HepG2 (cell line): ENCODE measurements around the gene NARF. TPM values are rescaled to one million over a fixed set of nuclear protein-coding genes. Genes with fewer than 3 reads are reported as not detected.

Experiments used
- ATAC-seq: fragments of 200-7000 bp; cut with Tn5 transposase; 3 replicates; pipeline ENCODE4 v1.9.1; 2020; ENCODE audit warnings: mild to moderate bottlenecking, moderate library complexity
- BruUV-seq: library from RNA; stranded (reverse); fragments of 400-500 nt; replicated peaks from 2 replicates; lab custom pipeline; 2021; lab: Mats Ljungman, UMichigan
- CTCF ChIA-PET: fragments of 300-600 bp; formaldehyde crosslinking; extraction: SDS; loops from one replicate; lab custom pipeline; 2021; ENCODE audit warnings: low total read pairs, inconsistent platforms, low intra/inter-chr PET ratio; lab: Yijun Ruan, JAX
- POLR2A ChIA-PET: fragments of 350-600 bp; sonication (Branson Sonifier 250); formaldehyde crosslinking; loops from one replicate; lab custom pipeline; 2020; ENCODE audit warnings: antibody characterized with exemption, inconsistent platforms; lab: Yijun Ruan, JAX
- DNase-seq: peaks from one replicate; pipeline ENCODE4 v3.0.0-alpha.2; 2015; ENCODE audit warnings: low spot score
- FAIRE-seq: peaks from 3 replicates; lab custom pipeline; 2011; peaks lifted over from hg19 to GRCh38; lab: Jason Lieb, UNC
- H2AFZ ChIP-seq: one replicate; pipeline ENCODE4 v1.6.1; 2011; ENCODE audit warnings: low read length, inconsistent platforms
- H3K27ac ChIP-seq: fragments of 300-600 bp; 3 replicates; pipeline ENCODE4 v1.8.0; 2011; ENCODE audit warnings: mixed run types, mild to moderate bottlenecking, mixed read lengths, low read length, inconsistent platforms; ENCODE audit not compliant: insufficient read depth; ENCODE audit errors: extremely low read length
- H3K27me3 ChIP-seq, 2 experiments: fragments of 200-600 bp in 1 of 2; 2 replicates in 1 of 2; 3 replicates in 1 of 2; pipeline versions ENCODE4 v1.6.0 to v1.8.0; 2011; ENCODE audit warnings: low read length in 2 of 2, mild to moderate bottlenecking in 2 of 2, moderate library complexity in 2 of 2, inconsistent platforms in 1 of 2; ENCODE audit not compliant: insufficient read depth in 2 of 2, control insufficient read depth in 1 of 2
- H3K36me3 ChIP-seq, 2 experiments: fragments of 200-600 bp in 1 of 2; replicated peaks in 1 of 2; 2 replicates in 1 of 2; 3 replicates in 1 of 2; pipeline versions ENCODE4 v1.5.1 to v1.8.0; 2011; ENCODE audit warnings: low read length in 2 of 2, inconsistent platforms in 1 of 2; ENCODE audit not compliant: insufficient read depth in 2 of 2, control insufficient read depth in 1 of 2
- H3K4me1 ChIP-seq: 2 replicates; pipeline ENCODE4 v1.5.1; 2012; ENCODE audit warnings: low read length, inconsistent platforms; ENCODE audit not compliant: insufficient read depth
- H3K4me2 ChIP-seq: 2 replicates; pipeline ENCODE4 v1.6.0; 2011; ENCODE audit warnings: low read depth, low read length, inconsistent platforms
- H3K4me3 ChIP-seq, 3 experiments: fragments of 200-600 bp in 1 of 3; sonication (generic), shearing (Covaris generic) in 1 of 3; replicated peaks in 1 of 3; 2 replicates each; pipeline ENCODE4 v1.5.1; 2011 to 2016; ENCODE audit warnings: low read length in 3 of 3, inconsistent platforms in 2 of 3, low read depth in 2 of 3, mild to moderate bottlenecking in 2 of 3, control low read depth in 1 of 3, mixed read lengths in 1 of 3; ENCODE audit not compliant: insufficient read depth in 1 of 3
- H3K79me2 ChIP-seq: one replicate; pipeline ENCODE4 v1.6.1; 2011; ENCODE audit warnings: low read length, inconsistent platforms; ENCODE audit not compliant: insufficient read depth
- H3K9ac ChIP-seq: 2 replicates; pipeline ENCODE4 v1.6.0; 2011; ENCODE audit warnings: mild to moderate bottlenecking, low read depth, low read length, inconsistent platforms; ENCODE audit not compliant: insufficient read depth
- H3K9me3 ChIP-seq: 2 replicates; pipeline ENCODE4 v1.5.1; 2012; ENCODE audit warnings: mild to moderate bottlenecking, low read length
- H4K20me1 ChIP-seq: 2 replicates; pipeline ENCODE4 v1.6.0; 2011; ENCODE audit warnings: inconsistent platforms, mild to moderate bottlenecking, low read length, moderate library complexity; ENCODE audit not compliant: insufficient read depth
- AGO2 ChIP-seq: fragments of 200-400 bp; formaldehyde crosslinking; optimal IDR thresholded peaks from 2 replicates; pipeline ENCODE3; 2017; ENCODE audit warnings: mild to moderate bottlenecking, low read depth, low read length, moderate library complexity
- BRF2 ChIP-seq: sonication (generic); formaldehyde crosslinking; IDR thresholded peaks from 2 replicates; pipeline ENCODE4 v1.8.1; 2022; ENCODE audit warnings: mild to moderate bottlenecking, missing genetic modification reagents
- FOXA3 ChIP-seq: IDR thresholded peaks from 2 replicates; pipeline ENCODE4 v1.6.1; 2016; ENCODE audit warnings: missing genetic modification reagents, missing compliant biosample characterization
- GATAD2A ChIP-seq: IDR thresholded peaks from 2 replicates; pipeline ENCODE4 v1.6.1; 2016
- HDAC2 ChIP-seq: sonication (generic); formaldehyde crosslinking; IDR thresholded peaks from 2 replicates; pipeline ENCODE4 v1.4.0; 2020; ENCODE audit warnings: missing genetic modification reagents
- HNF1A ChIP-seq, 2 experiments: sonication (generic) in 1 of 2; formaldehyde crosslinking in 1 of 2; IDR thresholded peaks; 2 replicates each; pipeline versions ENCODE4 v1.4.0 to v1.6.1; 2016 to 2020; ENCODE audit warnings: borderline replicate concordance in 1 of 2, low read depth in 1 of 2, mild to moderate bottlenecking in 1 of 2, missing genetic modification reagents in 1 of 2
- HOMEZ ChIP-seq: IDR thresholded peaks from 2 replicates; pipeline ENCODE4 v1.6.1; 2016; ENCODE audit warnings: low read depth
- MXI1 ChIP-seq: IDR thresholded peaks from 3 replicates; pipeline ENCODE4 v1.6.1; 2012; ENCODE audit warnings: low read depth, low read length, inconsistent platforms, borderline replicate concordance
- SOX13 ChIP-seq, 3 experiments: fragments of 450-650 bp in 1 of 3; sonication (generic) in 1 of 3; formaldehyde crosslinking in 1 of 3; IDR thresholded peaks in 2 of 3; conservative IDR thresholded peaks in 1 of 3; 2 replicates each; pipeline versions ENCODE4 v1.5.0 to v1.6.1; 2016 to 2020; ENCODE audit warnings: antibody characterized with exemption in 1 of 3, mild to moderate bottlenecking in 1 of 3, missing compliant biosample characterization in 1 of 3, missing genetic modification reagents in 1 of 3, moderate library complexity in 1 of 3
- ZBTB33 ChIP-seq: sonication (generic); formaldehyde crosslinking; IDR thresholded peaks from 2 replicates; pipeline ENCODE4 v1.4.0; 2020; ENCODE audit warnings: missing genetic modification reagents
- ZC3H13 ChIP-seq: sonication (generic); formaldehyde crosslinking; IDR thresholded peaks from 2 replicates; pipeline ENCODE4 v1.8.1; 2023; ENCODE audit warnings: mild to moderate bottlenecking, missing genetic modification reagents, moderate library complexity
- ZNF441 ChIP-seq: sonication (generic); formaldehyde crosslinking; IDR thresholded peaks from 2 replicates; pipeline ENCODE4 v1.7.0; 2021; ENCODE audit warnings: missing genetic modification reagents, borderline replicate concordance
- ZNF788 ChIP-seq: sonication (generic); formaldehyde crosslinking; IDR thresholded peaks from 2 replicates; pipeline ENCODE4 v1.5.0; 2020; ENCODE audit warnings: mild to moderate bottlenecking, missing genetic modification reagents, borderline replicate concordance
- ZNF792 ChIP-seq: IDR thresholded peaks from 2 replicates; pipeline ENCODE4 v1.6.1; 2016
- WGBS: methylation state at CpG from one replicate; pipeline ENCODE4 v1.1.6; 2017; ENCODE audit warnings: low lambda C conversion rate; 5-methylcytosine and 5-hydroxymethylcytosine counted together
- in situ Hi-C: cut with HindIII; loops from 2 replicates; pipeline ENCODE4 v1.10.0; 2017; ENCODE audit warnings: low pct_unique_long_range_greater_than_20kb; ENCODE audit not compliant: extremely low pct_ligation_motif_present
- intact Hi-C: fragments of 100-400 bp; cut with micrococcal nuclease; formaldehyde crosslinking; loops from one replicate; pipeline ENCODE4 v1.10.0; 2022; ENCODE audit not compliant: unreplicated experiment
- polyA plus RNA-seq, 8 experiments: library from polyadenylated mRNA; depleted of rRNA in 3 of 8; stranded (reverse) in 7 of 8; unstranded in 1 of 8; fragments of >200 nt; fragmentation: Illumina TruSeq in 4 of 8; extraction: Trizol in 4 of 8; gene quantifications; 2 replicates each; pipeline versions ENCODE4 v1.2.1 to v1.2.3, GENCODE V29; 2011 to 2016; ENCODE audit warnings: low read depth in 4 of 8, missing spikeins in 1 of 8, mixed read lengths in 1 of 8; ENCODE audit not compliant: insufficient read depth in 1 of 8
- total RNA-seq, 5 experiments: library from RNA; depleted of rRNA; stranded (reverse); fragments of >200 nt; fragmentation: Illumina TruSeq; extraction: Trizol; gene quantifications; 2 replicates each; pipeline ENCODE4 v1.2.3, GENCODE V29; 2016; ENCODE audit warnings: low read depth in 1 of 5

The NARF gene
- total and polyA plus RNA-seq, 2 of the 13 experiments (the other 11 are each of a cell fraction or from before 2014, with no cell fraction given): 61.1 to 144 TPM

- WGBS: 26% methylated on average over 12 of the region's 12 CpGs
- Histone ChIP-seq H3K79me2 (no peaks in the 10 kb centered on the region), H3K27me3 (no peaks in the 10 kb centered on the region; a peak in 1 of 5 replicates), H2AFZ (no peak overlapping the region), H3K4me2 (peak overlapping the region; percentile 87), H3K9ac (peak overlapping the region; percentile 16), H3K27ac (no peak overlapping the region), H3K9me3 (no peaks in the 10 kb centered on the region), H3K4me1 (peaks cover 72% of the 10 kb centered on the region), H3K4me3 (peak overlapping the region; percentile 11 to 66 (median 15); a peak in 5 of 6 replicates), H3K36me3 (no peaks in the 10 kb centered on the region), H4K20me1 (no peaks in the 10 kb centered on the region)
- intact Hi-C loops (no loop called here), in situ Hi-C loops (no loop called here)
- ATAC-seq: peak; percentile 82
- peak; percentile 54 for FAIRE-seq
- CTCF ChIA-PET: interaction anchor here (1.1 kb wide), 1 partner anchor 49 kb away, joined by 3 read pairs; no protein-coding TSS in a partner anchor
- peak; percentile 50 for DNase-seq
- POLR2A ChIA-PET: interaction anchor here (0.5 to 5.1 kb wide), 12 partner anchors 8 to 205 kb away, joined by 3 to 30 read pairs (median 5); partner anchors contain the start of gene FOXK2
- BruUV-seq: no TSS peak
- no peak for TF ChIP-seq ZNF788 (CRISPR knock-in tag)
- TF ChIP-seq ZNF441: no peak
- TF ChIP-seq ZBTB33: 0 out of 2 replicates have a peak, but pooled peaks have one; percentile 23
- TF ChIP-seq SOX13 (IDR thresholded peaks at IDR 0.05): no peak
- no peak for TF ChIP-seq SOX13 (CRISPR knock-in tag; conservative IDR thresholded peaks at IDR 0.05 in 1 of 2, IDR thresholded peaks at IDR 0.05 in 1 of 2)
- TF ChIP-seq HDAC2 (CRISPR knock-in tag): peak; percentile 51; the same call in 1 of the 2 replicates
- peak; percentile 12; the same call in 1 of the 3 replicates for TF ChIP-seq MXI1
- 0 out of 2 replicates have a peak, but pooled peaks have one; percentile 9 for TF ChIP-seq BRF2 (CRISPR knock-in tag)
- peak; percentile 75; the same call in 1 of the 2 replicates for TF ChIP-seq HOMEZ (CRISPR knock-in tag)
- no peak for TF ChIP-seq AGO2
- TF ChIP-seq HNF1A (IDR thresholded peaks at IDR 0.05; ENCODE audit: low read depth): no peak
- TF ChIP-seq HNF1A (CRISPR knock-in tag; IDR thresholded peaks at IDR 0.05; ENCODE audit: borderline replicate concordance): no peak
- TF ChIP-seq ZC3H13 (CRISPR knock-in tag): no peak
- TF ChIP-seq FOXA3 (CRISPR knock-in tag): peak; percentile 53
- TF ChIP-seq ZNF792: no peak
- TF ChIP-seq GATAD2A (CRISPR knock-in tag): no peak
These were observed 44.7 kb downstream of the NARF start for GRCh38 chr17:82503094-82503727.
